Measurements from ENCODE around the gene HAUS8.

The HAUS8 gene

GRCh38 chr19:17114414-17114831 lies 39.2 kb upstream of the HAUS8 start:
- TF ChIP-seq ZFX (IDR thresholded peaks at IDR 0.05), result no peak
- H3K27ac ChIP-seq, result peak overlapping the region; percentile 14

DNA sequence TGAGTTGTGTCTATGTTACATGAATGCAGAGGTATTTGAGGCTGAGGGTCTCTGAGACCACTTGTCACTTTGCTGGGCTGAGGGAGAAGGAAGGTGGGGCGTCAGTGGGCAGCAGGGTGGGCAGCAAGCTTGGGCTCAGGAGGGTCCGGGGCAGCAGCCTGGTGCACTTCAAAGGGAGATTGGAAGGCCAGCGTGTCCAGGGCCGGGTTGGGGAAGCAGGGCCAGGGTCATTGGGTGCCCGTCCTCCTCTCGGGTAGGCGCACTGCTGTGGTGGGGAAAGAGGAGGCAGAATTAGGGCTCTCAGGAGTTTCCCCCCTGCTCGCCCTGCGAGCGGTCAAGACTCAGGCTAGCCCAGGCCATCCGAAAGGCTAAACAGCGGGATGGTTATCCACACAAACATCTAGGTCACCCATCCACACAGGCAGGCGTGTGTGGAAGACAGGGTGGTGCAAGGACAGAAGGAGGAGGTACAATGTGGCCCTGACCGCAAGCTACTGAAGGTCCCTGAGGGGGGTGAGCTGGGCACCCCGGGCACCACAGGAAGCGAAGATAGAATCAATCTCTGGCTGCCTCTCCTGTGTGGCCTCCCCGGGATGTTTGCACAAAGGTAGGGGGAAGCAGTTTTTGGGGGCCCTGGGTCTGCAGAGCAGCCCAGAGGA lies 38.0 kb upstream of the HAUS8 start:
- TF ChIP-seq ZFX (IDR thresholded peaks at IDR 0.05) (no peak), CTCF (conservative IDR thresholded peaks at IDR 0.05) (no peak)
- H3K27ac ChIP-seq, result peak overlapping the region; percentile 14; the same call in 1 of the 2 replicates

DNA sequence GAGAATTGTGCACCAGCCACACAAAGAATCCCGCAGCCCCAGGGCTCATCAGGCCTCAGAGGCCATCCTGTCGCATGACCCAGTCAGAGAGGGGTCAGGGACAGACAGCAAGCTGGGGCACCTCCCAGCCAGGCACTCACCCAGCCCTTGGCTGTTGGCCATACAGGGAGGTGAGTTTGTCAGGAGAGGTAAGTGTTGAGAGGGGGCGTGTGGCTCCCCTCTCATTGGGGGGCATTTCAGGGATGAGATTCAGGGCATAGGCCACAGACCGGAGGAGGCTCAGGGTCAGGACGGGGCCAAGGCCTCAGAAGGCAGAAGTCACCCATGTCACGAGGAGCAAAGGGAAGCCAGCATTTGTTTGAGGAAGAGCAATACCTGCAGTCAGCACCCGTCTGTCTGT lies 37.4 kb upstream of the HAUS8 start:
- no peak overlapping the region for H3K27ac ChIP-seq
- no peak for TF ChIP-seq ZFX (IDR thresholded peaks at IDR 0.05)
- no peak for TF ChIP-seq CTCF (conservative IDR thresholded peaks at IDR 0.05)

- TF ChIP-seq CTCF (conservative IDR thresholded peaks at IDR 0.05) (no peak), ZFX (IDR thresholded peaks at IDR 0.05) (no peak)
- no peak overlapping the region for H3K27ac ChIP-seq
Measured at GRCh38 chr19:17112271-17112670, 37.0 kb upstream of the HAUS8 start.

- no peak for TF ChIP-seq ZFX (IDR thresholded peaks at IDR 0.05)
- no peak for TF ChIP-seq CTCF (conservative IDR thresholded peaks at IDR 0.05)
- no peak overlapping the region for H3K27ac ChIP-seq
Measured at GRCh38 chr19:17111766-17112165, 36.5 kb upstream of the HAUS8 start.

DNA sequence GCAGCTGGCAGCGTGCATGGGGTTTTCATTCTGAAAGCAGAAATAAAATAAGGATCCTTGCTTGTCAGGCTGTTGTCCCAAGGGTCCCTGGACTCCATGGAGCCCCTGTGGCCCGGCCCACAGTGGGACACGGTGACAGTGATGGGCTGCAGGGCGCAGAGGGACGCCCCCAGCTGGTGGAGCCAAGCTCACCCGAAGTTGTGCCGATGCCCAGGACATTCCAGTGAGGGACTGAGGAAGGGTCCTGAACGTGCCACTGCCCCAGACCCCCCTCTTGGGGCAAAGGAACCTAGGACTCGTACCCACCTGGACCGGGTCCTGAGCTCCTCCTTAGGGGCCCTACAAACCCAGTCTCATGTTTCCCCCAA lies 35.3 kb upstream of the HAUS8 start:
- H3K27ac ChIP-seq, result no peak overlapping the region
- no peak for TF ChIP-seq CTCF (conservative IDR thresholded peaks at IDR 0.05)
- TF ChIP-seq ZFX (IDR thresholded peaks at IDR 0.05), result no peak

- no peak overlapping the region for H3K27ac ChIP-seq
Measured at GRCh38 chr19:17109962-17110598, 34.8 kb upstream of the HAUS8 start.

More at GRCh38 chr19:17109962-17110598, 34.8 kb upstream of the HAUS8 start:
- TF ChIP-seq ZFX (IDR thresholded peaks at IDR 0.05) (no peak), CTCF (conservative IDR thresholded peaks at IDR 0.05) (no peak)
